ENCODE measurements around the gene NREP. TPM values are rescaled to one million over a fixed set of nuclear protein-coding genes. Genes with fewer than 3 reads are reported as not detected.

The NREP gene
- 14.8 TPM for polyA plus RNA-seq (2012; ENCODE audit: insufficient read length, low read depth)

- TF ChIP-seq TAF1 (IDR thresholded peaks at IDR 0.05; ENCODE audit: borderline replicate concordance, insufficient read depth, low read length) (no peak; the same call in 1 of the 2 replicates), SIN3A (IDR thresholded peaks at IDR 0.05; ENCODE audit: borderline replicate concordance, insufficient read depth, low read length) (no peak; the same call in 1 of the 2 replicates), POLR2AphosphoS5 (IDR thresholded peaks at IDR 0.05; ENCODE audit: low read depth, low read length) (no peak; the same call in 1 of the 2 replicates), FOXP2 (optimal IDR thresholded peaks at IDR 0.05; ENCODE audit: borderline replicate concordance, extremely low read depth, extremely low read length, insufficient read depth) (no peak), REST (IDR thresholded peaks at IDR 0.05; ENCODE audit: insufficient read depth in 1 of 2, low read depth in 2 of 2, low read length in 2 of 2) (no peak)
Measured at GRCh38 chr5:111756581-111757354, at the start of gene NREP. Gene NREP, minus strand, starts transcription at chr5:111757194. Its CDS starts 1,422 bp downstream, at chr5:111755772.

- TF ChIP-seq TAF1 (IDR thresholded peaks at IDR 0.05; ENCODE audit: borderline replicate concordance, insufficient read depth, low read length), result no peak
- no peak for TF ChIP-seq POLR2AphosphoS5 (IDR thresholded peaks at IDR 0.05; ENCODE audit: low read depth, low read length)
- no peak for TF ChIP-seq FOXP2 (optimal IDR thresholded peaks at IDR 0.05; ENCODE audit: borderline replicate concordance, extremely low read depth, extremely low read length, insufficient read depth)
- TF ChIP-seq REST (IDR thresholded peaks at IDR 0.05; ENCODE audit: insufficient read depth in 1 of 2, low read depth in 2 of 2, low read length in 2 of 2), result no peak
- no peak for TF ChIP-seq SIN3A (IDR thresholded peaks at IDR 0.05; ENCODE audit: borderline replicate concordance, insufficient read depth, low read length)
Measured at GRCh38 chr5:111806753-111807152, 49.8 kb upstream of the NREP start.

- TF ChIP-seq REST (IDR thresholded peaks at IDR 0.05; ENCODE audit: insufficient read depth in 1 of 2, low read depth in 2 of 2, low read length in 2 of 2) (no peak), FOXP2 (optimal IDR thresholded peaks at IDR 0.05; ENCODE audit: borderline replicate concordance, extremely low read depth, extremely low read length, insufficient read depth) (no peak)
Measured at GRCh38 chr5:111806156-111806555, 49.2 kb upstream of the NREP start.

- no peak for TF ChIP-seq TAF1 (IDR thresholded peaks at IDR 0.05; ENCODE audit: borderline replicate concordance, insufficient read depth, low read length)
Measured at GRCh38 chr5:111805071-111805470, 48.1 kb upstream of the NREP start.

GRCh38 chr5:111800351-111800750 is 43.4 kb upstream of the NREP start:
- TF ChIP-seq TAF1 (IDR thresholded peaks at IDR 0.05; ENCODE audit: borderline replicate concordance, insufficient read depth, low read length), result no peak
- TF ChIP-seq SIN3A (IDR thresholded peaks at IDR 0.05; ENCODE audit: borderline replicate concordance, insufficient read depth, low read length), result no peak
- TF ChIP-seq POLR2AphosphoS5 (IDR thresholded peaks at IDR 0.05; ENCODE audit: low read depth, low read length), result no peak
- no peak for TF ChIP-seq FOXP2 (optimal IDR thresholded peaks at IDR 0.05; ENCODE audit: borderline replicate concordance, extremely low read depth, extremely low read length, insufficient read depth)
- TF ChIP-seq REST (IDR thresholded peaks at IDR 0.05; ENCODE audit: insufficient read depth in 1 of 2, low read depth in 2 of 2, low read length in 2 of 2), result no peak

All from PFSK-1 (cell line).